Activated CD4-positive, alpha-beta T cell treated with anti-CD3 and anti-CD28 coated beads, Interleukin-2, amount 10 ng/mL, durations not matched to agents 24 days and 14 days (primary cell): ENCODE data around the gene ETAA1. TPM values are rescaled to one million over a fixed set of nuclear protein-coding genes. Genes with fewer than 3 reads are reported as not detected.

Source experiments
- DNase-seq: peaks from one replicate; pipeline ENCODE4 v3.0.0; 2022
- H3K27ac Mint-ChIP-seq: one replicate; pipeline ENCODE4 v1.8.0; 2022; ENCODE audit warnings: mild to moderate bottlenecking, mixed read lengths
- H3K27me3 Mint-ChIP-seq: one replicate; pipeline ENCODE4 v1.8.0; 2022; ENCODE audit warnings: mixed read lengths
- H3K36me3 Mint-ChIP-seq: one replicate; pipeline ENCODE4 v1.8.0; 2022; ENCODE audit warnings: low read depth, mild to moderate bottlenecking, mixed read lengths
- H3K4me1 Mint-ChIP-seq: one replicate; pipeline ENCODE4 v1.8.0; 2021; ENCODE audit warnings: mixed read lengths
- H3K4me3 Mint-ChIP-seq: one replicate; pipeline ENCODE4 v1.8.0; 2022; ENCODE audit warnings: mild to moderate bottlenecking, moderate library complexity, mixed read lengths
- H3K9me3 Mint-ChIP-seq: one replicate; pipeline ENCODE4 v1.8.0; 2021; ENCODE audit warnings: mixed read lengths
- intact Hi-C: fragments of 100-400 bp; cut with micrococcal nuclease; formaldehyde crosslinking; loops from one replicate; pipeline ENCODE4 v1.15.1; 2023
- total RNA-seq: library from RNA; stranded (reverse); gene quantifications from 2 replicates; pipeline ENCODE4 v1.2.3, GENCODE V29; 2022

ETAA1 gene
- total RNA-seq, 1 donor from 2014 or later, result 10.8 TPM

GRCh38 chr2:67451086-67451832 lies 54.1 kb downstream of the ETAA1 start:
- Mint-ChIP-seq H3K36me3 (no peaks in the 10 kb centered on the region), H3K4me1 (no peaks in the 10 kb centered on the region), H3K9me3 (no peaks in the 10 kb centered on the region), H3K27me3 (no peaks in the 10 kb centered on the region), H3K4me3 (no peak overlapping the region), H3K27ac (no peak overlapping the region)
- intact Hi-C loops, result no loop called here
- no peak for DNase-seq

- H3K4me1 Mint-ChIP-seq, result no peaks in the 10 kb centered on the region
- H3K9me3 Mint-ChIP-seq, result no peaks in the 10 kb centered on the region
- intact Hi-C loops, result no loop called here
- H3K36me3 Mint-ChIP-seq, result no peaks in the 10 kb centered on the region
- H3K27me3 Mint-ChIP-seq, result no peaks in the 10 kb centered on the region
- no peak overlapping the region for H3K4me3 Mint-ChIP-seq
- no peak overlapping the region for H3K27ac Mint-ChIP-seq
- DNase-seq, result no peak
Observed at GRCh38 chr2:67453310-67453709, 56.2 kb downstream of the ETAA1 start.

DNA sequence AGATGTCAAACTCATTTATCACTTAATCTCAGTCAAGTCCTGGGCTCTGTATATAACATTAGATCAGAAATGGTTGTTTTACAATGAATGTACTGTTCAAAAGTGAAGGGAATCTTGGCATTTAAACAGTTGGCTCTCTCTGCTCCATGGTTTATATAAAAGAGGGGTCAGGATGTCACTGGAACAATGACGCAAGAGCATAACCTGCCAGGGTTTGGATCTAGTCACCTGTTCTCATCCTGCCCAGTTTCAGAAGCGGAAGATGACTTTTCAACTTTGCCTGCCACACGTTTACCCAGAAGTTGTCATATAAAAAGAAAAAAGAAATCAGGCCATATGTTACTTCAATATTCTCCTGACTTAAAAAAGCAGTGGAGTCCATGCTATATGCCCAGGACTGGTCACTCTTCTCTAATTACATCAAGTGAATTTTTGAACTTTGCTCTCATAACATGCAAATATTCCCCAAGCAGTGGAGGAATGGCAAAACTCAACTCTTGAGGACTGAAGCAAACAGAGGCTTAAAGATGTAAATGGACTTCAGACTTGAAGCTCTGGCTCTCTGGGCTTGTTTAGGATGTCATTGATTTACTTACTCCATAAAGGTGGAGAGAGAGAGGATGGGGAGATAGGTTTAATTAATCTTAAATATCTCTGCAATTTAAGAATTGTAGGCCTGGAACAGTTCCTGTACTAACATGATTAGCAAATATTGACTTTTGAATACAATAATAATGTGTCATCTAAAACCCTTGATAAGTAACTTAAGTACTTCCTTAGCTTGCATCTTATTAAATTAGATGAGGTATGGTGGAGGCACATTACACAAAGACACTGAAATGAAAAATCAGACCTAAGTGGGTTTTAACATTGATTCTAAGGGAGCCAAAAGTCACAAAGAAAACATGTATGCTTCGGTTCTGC lies 58.3 kb downstream of the ETAA1 start:
- Mint-ChIP-seq H3K9me3 (no peaks in the 10 kb centered on the region), H3K4me3 (no peak overlapping the region), H3K27ac (no peak overlapping the region), H3K4me1 (no peaks in the 10 kb centered on the region), H3K36me3 (no peaks in the 10 kb centered on the region), H3K27me3 (no peaks in the 10 kb centered on the region)
- intact Hi-C loops, result no loop called here
- DNase-seq, result no peak

- peak; percentile 9 for DNase-seq
- no peaks in the 10 kb centered on the region for H3K4me1 Mint-ChIP-seq
- H3K4me3 Mint-ChIP-seq, result no peak overlapping the region
- intact Hi-C loops, result no loop called here
- H3K36me3 Mint-ChIP-seq, result no peaks in the 10 kb centered on the region
- no peaks in the 10 kb centered on the region for H3K9me3 Mint-ChIP-seq
- no peaks in the 10 kb centered on the region for H3K27me3 Mint-ChIP-seq
- no peak overlapping the region for H3K27ac Mint-ChIP-seq
Observed at GRCh38 chr2:67456428-67456827, 59.3 kb downstream of the ETAA1 start.

GRCh38 chr2:67457699-67458098 lies 60.6 kb downstream of the ETAA1 start:
- H3K27me3 Mint-ChIP-seq, result no peaks in the 10 kb centered on the region

GRCh38 chr2:67459761-67460160 lies 62.6 kb downstream of the ETAA1 start:
- no peaks in the 10 kb centered on the region for H3K9me3 Mint-ChIP-seq
- intact Hi-C loops, result no loop called here
- H3K36me3 Mint-ChIP-seq, result no peaks in the 10 kb centered on the region
- no peaks in the 10 kb centered on the region for H3K27me3 Mint-ChIP-seq
- no peak for DNase-seq
- no peak overlapping the region for H3K27ac Mint-ChIP-seq
- no peak overlapping the region for H3K4me3 Mint-ChIP-seq
- H3K4me1 Mint-ChIP-seq, result no peaks in the 10 kb centered on the region

More at GRCh38 chr2:67457699-67458098, 60.6 kb downstream of the ETAA1 start:
- Mint-ChIP-seq H3K27ac (no peak overlapping the region), H3K4me1 (no peaks in the 10 kb centered on the region), H3K9me3 (no peaks in the 10 kb centered on the region), H3K36me3 (no peaks in the 10 kb centered on the region), H3K4me3 (no peak overlapping the region)
- no peak for DNase-seq
- intact Hi-C loops, result no loop called here
